Measurements from ENCODE around the gene ABCG1.

- no peak for TF ChIP-seq HNF4A (conservative IDR thresholded peaks at IDR 0.05)
- no peak for TF ChIP-seq CTCF (IDR thresholded peaks at IDR 0.05; ENCODE audit: low read depth, low read length, missing input control)
These were observed 17.1 kb downstream of the ABCG1 start for GRCh38 chr21:42236014-42236413.

All from liver (tissue), 3 donors.